Peyer's patch (tissue), 4 donors: ENCODE data around the gene HDAC9. TPM values are rescaled to one million over a fixed set of nuclear protein-coding genes. Genes with fewer than 3 reads are reported as not detected.

Experiments used
- DNase-seq, 3 donors: peaks; one replicate each; pipeline ENCODE4 v3.0.0-alpha.2; 2017 to 2019
- H3K27ac ChIP-seq, 4 donors: fragments of 200-600 bp; sonication (generic); one replicate each; pipeline ENCODE4 v1.5.1; 2016 to 2019
- H3K27me3 ChIP-seq, 2 donors: fragments of 200-600 bp; sonication (generic); one replicate each; pipeline ENCODE4 v1.5.1; 2019
- H3K36me3 ChIP-seq, 3 donors: fragments of 200-600 bp; sonication (generic); one replicate each; pipeline ENCODE4 v1.5.1; 2016 to 2019
- H3K4me1 ChIP-seq, 4 donors: fragments of 200-600 bp; sonication (generic); one replicate each; pipeline ENCODE4 v1.5.1; 2016 to 2019
- H3K4me3 ChIP-seq, 4 donors: fragments of 200-600 bp; sonication (generic); 1 replicate in 3 of 4; 2 replicates in 1 of 4; pipeline ENCODE4 v1.5.1; 2016 to 2019; ENCODE audit warnings: mild to moderate bottlenecking in 1 of 4
- H3K9me3 ChIP-seq, 4 donors: fragments of 200-600 bp; sonication (generic); one replicate each; pipeline ENCODE4 v1.5.1; 2016 to 2019; ENCODE audit warnings: mild to moderate bottlenecking in 1 of 4
- CTCF ChIP-seq, 6 experiments: fragments of 450-650 bp in 4 of 6; fragments of 200-600 bp in 2 of 6; sonication (generic) in 1 of 6; IDR thresholded peaks; one replicate each; pipeline ENCODE4 v1.5.1; 2017 to 2019; ENCODE audit warnings: antibody characterized with exemption in 6 of 6, mild to moderate bottlenecking in 3 of 6, moderate library complexity in 1 of 6
- POLR2A ChIP-seq, 2 donors: fragments of 450-650 bp; IDR thresholded peaks; one replicate each; pipeline ENCODE4 v1.5.1; 2017; ENCODE audit warnings: antibody characterized with exemption in 2 of 2, mild to moderate bottlenecking in 2 of 2, moderate library complexity in 2 of 2
- total RNA-seq, 4 donors: library from RNA; depleted of rRNA; stranded (reverse); fragments of >200 nt; gene quantifications; one replicate each; pipeline ENCODE4 v1.1.0, GENCODE V29; 2016

The HDAC9 gene
- total RNA-seq, 4 donors from 2014 or later, result 0.88 to 75.9 (median 4.4) TPM

GRCh38 chr7:18458830-18459229 is 36.7 kb upstream of the HDAC9 start:
- Histone ChIP-seq H3K4me1 (no peaks in the 10 kb centered on the region), H3K36me3 (no peaks in the 10 kb centered on the region), H3K4me3 (no peak overlapping the region), H3K27ac (no peak overlapping the region), H3K27me3 (no peaks in the 10 kb centered on the region), H3K9me3 (no peaks in the 10 kb centered on the region)
- no peak for DNase-seq
- no peak for TF ChIP-seq POLR2A (IDR thresholded peaks at IDR 0.05)
- no peak for TF ChIP-seq CTCF (IDR thresholded peaks at IDR 0.05)

GRCh38 chr7:18459484-18460245 is 35.9 kb upstream of the HDAC9 start:
- Histone ChIP-seq H3K27me3 (no peaks in the 10 kb centered on the region), H3K4me1 (no peaks in the 10 kb centered on the region), H3K4me3 (no peak overlapping the region), H3K9me3 (no peaks in the 10 kb centered on the region), H3K36me3 (no peaks in the 10 kb centered on the region), H3K27ac (no peak overlapping the region)
- DNase-seq, result no peak
- TF ChIP-seq POLR2A (IDR thresholded peaks at IDR 0.05) (no peak), CTCF (IDR thresholded peaks at IDR 0.05) (no peak)

- Histone ChIP-seq H3K36me3 (no peaks in the 10 kb centered on the region), H3K4me1 (no peaks in the 10 kb centered on the region), H3K27me3 (no peaks in the 10 kb centered on the region), H3K9me3 (no peaks in the 10 kb centered on the region), H3K4me3 (no peak overlapping the region), H3K27ac (no peak overlapping the region)
- TF ChIP-seq CTCF (IDR thresholded peaks at IDR 0.05), result no peak
- TF ChIP-seq POLR2A (IDR thresholded peaks at IDR 0.05), result no peak
- no peak for DNase-seq
Observed at GRCh38 chr7:18461785-18462467, 33.6 kb upstream of the HDAC9 start.

- H3K4me1 ChIP-seq, result no peaks in the 10 kb centered on the region
- TF ChIP-seq CTCF (IDR thresholded peaks at IDR 0.05) (no peak), POLR2A (IDR thresholded peaks at IDR 0.05) (no peak)
- no peak for DNase-seq
Observed at GRCh38 chr7:18464830-18465229, 30.7 kb upstream of the HDAC9 start.

GRCh38 chr7:18467011-18467410 is 28.5 kb upstream of the HDAC9 start:
- DNase-seq, result no peak
- no peak overlapping the region for H3K27ac ChIP-seq
- no peaks in the 10 kb centered on the region for H3K27me3 ChIP-seq
- no peaks in the 10 kb centered on the region for H3K9me3 ChIP-seq
- no peaks in the 10 kb centered on the region for H3K36me3 ChIP-seq
- no peaks in the 10 kb centered on the region for H3K4me1 ChIP-seq
- H3K4me3 ChIP-seq, result no peak overlapping the region
- TF ChIP-seq CTCF (IDR thresholded peaks at IDR 0.05), result no peak
- no peak for TF ChIP-seq POLR2A (IDR thresholded peaks at IDR 0.05)

More at GRCh38 chr7:18464830-18465229, 30.7 kb upstream of the HDAC9 start:
- H3K27ac ChIP-seq, result no peak overlapping the region
- no peaks in the 10 kb centered on the region for H3K27me3 ChIP-seq
- H3K36me3 ChIP-seq, result no peaks in the 10 kb centered on the region
- no peaks in the 10 kb centered on the region for H3K9me3 ChIP-seq
- no peak overlapping the region for H3K4me3 ChIP-seq
